Cardiac muscle cell (in vitro differentiated cells and primary cell): ENCODE measurements around the gene GPATCH11. TPM values are rescaled to one million over a fixed set of nuclear protein-coding genes. Genes with fewer than 3 reads are reported as not detected.

ENCODE experiments used
- DNase-seq, 2 donors: peaks; one replicate each; pipeline versions ENCODE4 v3.0.0 to v3.0.0-alpha.2; 2010 to 2017; ENCODE audit warnings: low read depth in 1 of 2, low spot score in 1 of 2
- H3K27ac ChIP-seq: fragments of 200-600 bp; sonication (generic); 2 replicates; pipeline ENCODE4 v1.5.1; 2016
- H3K27me3 ChIP-seq: fragments of 200-600 bp; sonication (generic); 2 replicates; pipeline ENCODE4 v1.6.0; 2016; ENCODE audit warnings: control low read depth
- H3K36me3 ChIP-seq: fragments of 200-600 bp; sonication (generic); 2 replicates; pipeline ENCODE4 v1.5.1; 2016; ENCODE audit warnings: control low read depth
- H3K4me1 ChIP-seq: fragments of 200-600 bp; sonication (generic); 2 replicates; pipeline ENCODE4 v1.8.1; 2017; ENCODE audit warnings: low read depth, mild to moderate bottlenecking, mixed run types
- H3K4me3 ChIP-seq: fragments of 200-600 bp; sonication (generic); 2 replicates; pipeline ENCODE4 v1.5.1; 2016; ENCODE audit warnings: mild to moderate bottlenecking
- H3K9me3 ChIP-seq: fragments of 200-600 bp; sonication (generic); 2 replicates; pipeline ENCODE4 v1.5.1; 2017; ENCODE audit warnings: low read depth, mild to moderate bottlenecking, control low read depth
- CTCF ChIP-seq: IDR thresholded peaks from 2 replicates; pipeline ENCODE4 v1.5.1; 2012; ENCODE audit warnings: low read depth, mild to moderate bottlenecking, low read length
- polyA plus RNA-seq: library from polyadenylated mRNA; unstranded; fragments of >200 nt; fragmentation: Nextera tagmentation; extraction: Ambion mirVana; gene quantifications from 2 replicates; pipeline ENCODE4 v1.2.1, GENCODE V29; 2016
- total RNA-seq: library from RNA; depleted of rRNA; stranded (reverse); fragments of >200 nt; gene quantifications from 2 replicates; pipeline ENCODE4 v1.2.3, GENCODE V29; 2016

GPATCH11 gene
- total and polyA plus RNA-seq, 2 experiments from 2014 or later, result 4.4 to 6.6 TPM

DNA sequence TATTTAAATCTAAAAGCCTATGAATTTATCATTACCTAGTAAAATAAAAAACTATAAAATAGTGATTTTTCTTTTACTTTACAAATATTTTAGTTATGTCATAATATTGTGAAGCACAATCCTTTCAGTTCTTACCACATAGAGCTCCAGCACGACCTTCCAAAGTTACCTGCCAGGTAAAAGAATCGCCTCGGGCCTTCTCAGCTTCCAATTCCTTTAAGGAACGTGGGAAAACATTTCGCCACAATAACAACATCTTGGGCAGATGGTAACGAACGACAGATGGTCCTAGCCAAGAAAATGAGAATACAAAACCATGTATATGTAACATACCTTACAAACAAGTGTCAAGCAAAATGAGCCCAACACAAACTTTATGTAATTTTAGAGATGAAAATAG, 23.9 kb upstream of the GPATCH11 start:
- no peaks in the 10 kb centered on the region for H3K27me3 ChIP-seq
- peaks cover 14% of the 10 kb centered on the region for H3K4me1 ChIP-seq
- H3K27ac ChIP-seq, result no peak overlapping the region
- H3K4me3 ChIP-seq, result no peak overlapping the region
- DNase-seq, result no peak
- TF ChIP-seq CTCF, result no peak
- H3K9me3 ChIP-seq, result no peaks in the 10 kb centered on the region
- H3K36me3 ChIP-seq, result peaks cover 43% of the 10 kb centered on the region

DNA sequence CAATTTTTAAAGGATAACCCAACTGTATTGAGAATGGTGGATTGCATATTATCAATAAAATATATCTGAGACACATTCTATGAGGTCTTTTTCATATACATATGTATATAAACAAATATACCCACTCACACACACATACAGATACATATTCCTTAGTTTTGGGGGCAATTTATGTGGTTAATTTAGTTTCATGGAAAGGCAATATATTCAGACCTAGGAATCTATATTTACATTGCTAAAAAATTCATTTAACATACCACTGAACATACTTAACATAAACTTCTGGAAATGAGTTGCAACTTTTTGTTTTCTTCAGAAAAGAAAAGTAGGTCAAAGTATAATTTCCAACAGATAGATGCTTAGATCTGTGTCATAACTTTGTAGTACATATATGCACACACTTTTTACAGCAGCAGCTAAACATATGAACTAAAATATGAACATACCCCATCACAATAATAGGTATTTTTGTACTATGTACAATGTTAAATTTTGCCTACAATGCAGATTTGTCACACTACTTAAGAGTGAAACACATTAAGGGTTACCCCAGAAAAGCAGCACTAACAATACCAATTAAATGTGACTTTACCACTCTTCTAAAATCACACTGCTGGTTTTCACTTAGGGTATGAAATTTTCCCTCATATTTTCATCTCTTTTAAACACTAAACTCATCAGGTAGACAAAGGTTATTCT, 23.2 kb upstream of the GPATCH11 start:
- peaks cover 42% of the 10 kb centered on the region for H3K36me3 ChIP-seq
- no peak for TF ChIP-seq CTCF

GRCh38 chr2:37061776-37062175, 22.5 kb upstream of the GPATCH11 start:
- Histone ChIP-seq H3K4me3 (no peak overlapping the region), H3K27me3 (no peaks in the 10 kb centered on the region), H3K36me3 (peaks cover 37% of the 10 kb centered on the region), H3K9me3 (no peaks in the 10 kb centered on the region), H3K27ac (peak overlapping the region; percentile 38), H3K4me1 (peaks cover 14% of the 10 kb centered on the region)
- DNase-seq, result no peak
- TF ChIP-seq CTCF, result no peak

More for the DNA sequence above, 23.2 kb upstream of the GPATCH11 start:
- no peak for DNase-seq
- Histone ChIP-seq H3K27ac (peak overlapping the region; percentile 38), H3K27me3 (no peaks in the 10 kb centered on the region), H3K4me3 (no peak overlapping the region), H3K9me3 (no peaks in the 10 kb centered on the region), H3K4me1 (peaks cover 14% of the 10 kb centered on the region)

DNA sequence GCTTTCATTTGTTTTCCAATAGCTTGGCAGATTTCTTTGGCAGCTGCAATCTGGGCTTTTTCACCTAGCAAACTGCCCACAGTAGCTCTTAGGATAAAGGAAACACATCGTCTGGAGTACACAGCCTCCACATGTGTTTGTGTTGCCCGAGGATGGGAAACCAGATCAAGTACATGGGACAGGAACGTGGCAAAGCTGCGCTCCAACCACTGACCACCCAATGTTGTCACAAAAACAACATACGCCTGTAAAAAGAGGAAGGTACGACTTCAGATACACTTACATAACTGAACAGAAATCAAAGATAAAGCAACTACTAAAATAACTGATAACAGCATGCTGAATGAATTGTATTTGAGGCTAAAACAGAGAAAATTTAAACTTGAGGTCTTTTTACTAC, 15.6 kb upstream of the GPATCH11 start:
- H3K4me1 ChIP-seq, result no peaks in the 10 kb centered on the region
- peaks cover 38% of the 10 kb centered on the region for H3K36me3 ChIP-seq

DNA sequence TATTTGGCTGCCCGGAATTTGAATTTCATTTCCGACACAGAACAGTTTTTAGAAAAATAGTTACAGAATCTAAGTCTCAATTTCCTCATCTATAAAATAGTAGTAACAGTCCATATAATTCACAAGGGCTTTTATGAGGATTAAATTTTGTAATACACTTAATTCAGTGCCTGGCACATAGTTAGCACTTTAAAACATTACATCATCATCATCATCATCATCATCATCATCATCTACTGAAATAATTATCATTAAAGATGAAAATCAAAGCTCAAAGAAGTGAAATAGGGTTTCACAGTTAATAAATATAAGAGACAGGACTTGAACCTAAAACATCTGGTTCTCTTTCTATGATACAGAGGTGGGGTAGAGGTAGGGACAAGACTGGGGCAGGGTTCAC, 13.4 kb upstream of the GPATCH11 start:
- H3K4me1 ChIP-seq, result no peaks in the 10 kb centered on the region
- H3K4me3 ChIP-seq, result no peak overlapping the region
- no peak for TF ChIP-seq CTCF
- H3K9me3 ChIP-seq, result no peaks in the 10 kb centered on the region
- H3K27me3 ChIP-seq, result no peaks in the 10 kb centered on the region
- no peak for DNase-seq
- no peak overlapping the region for H3K27ac ChIP-seq
- peaks cover 38% of the 10 kb centered on the region for H3K36me3 ChIP-seq

More for the DNA sequence above, 15.6 kb upstream of the GPATCH11 start:
- Histone ChIP-seq H3K4me3 (no peak overlapping the region), H3K9me3 (no peaks in the 10 kb centered on the region), H3K27ac (no peak overlapping the region), H3K27me3 (no peaks in the 10 kb centered on the region)
- no peak for DNase-seq
- no peak for TF ChIP-seq CTCF
